Type B pancreatic cell (in vitro differentiated cells): Measurements from ENCODE around the gene PWWP2B. TPM values are rescaled to one million over a fixed set of nuclear protein-coding genes. Genes with fewer than 3 reads are reported as not detected.
A peak's percentile ranks its signal among the peaks of the same experiment; 100 is the strongest.

ENCODE experiments used
- DNase-seq: peaks from one replicate; pipeline ENCODE4 v3.0.0; 2021; ENCODE audit warnings: mixed read lengths; ENCODE audit not compliant: unreplicated experiment; ENCODE audit errors: extremely low spot score
- H3K27ac Mint-ChIP-seq: 2 replicates; pipeline ENCODE4 v1.8.0; 2021; ENCODE audit warnings: mild to moderate bottlenecking, mixed read lengths
- H3K27me3 Mint-ChIP-seq: 2 replicates; pipeline ENCODE4 v1.8.0; 2021; ENCODE audit warnings: mixed read lengths
- H3K36me3 Mint-ChIP-seq: 2 replicates; pipeline ENCODE4 v1.8.0; 2021; ENCODE audit warnings: mixed read lengths
- H3K4me1 Mint-ChIP-seq: one replicate; pipeline ENCODE4 v1.8.0; 2021; ENCODE audit warnings: mixed read lengths; ENCODE audit not compliant: unreplicated experiment
- H3K4me3 Mint-ChIP-seq: 2 replicates; pipeline ENCODE4 v1.8.0; 2021; ENCODE audit warnings: mild to moderate bottlenecking, mixed read lengths
- H3K9me3 Mint-ChIP-seq: 2 replicates; pipeline ENCODE4 v1.8.0; 2021; ENCODE audit warnings: mixed read lengths
- CTCF ChIP-seq: fragments of 200-600 bp; sonication (generic); conservative IDR thresholded peaks from 2 replicates; pipeline ENCODE4 v1.5.0; 2021; ENCODE audit warnings: antibody characterized with exemption, mild to moderate bottlenecking
- total RNA-seq: library from RNA; stranded (reverse); gene quantifications from 2 replicates; pipeline ENCODE4 v1.2.1, GENCODE V29; 2021; ENCODE audit warnings: low replicate concordance

The PWWP2B gene
- total RNA-seq, 1 donor from 2014 or later = 22.6 TPM

DNA sequence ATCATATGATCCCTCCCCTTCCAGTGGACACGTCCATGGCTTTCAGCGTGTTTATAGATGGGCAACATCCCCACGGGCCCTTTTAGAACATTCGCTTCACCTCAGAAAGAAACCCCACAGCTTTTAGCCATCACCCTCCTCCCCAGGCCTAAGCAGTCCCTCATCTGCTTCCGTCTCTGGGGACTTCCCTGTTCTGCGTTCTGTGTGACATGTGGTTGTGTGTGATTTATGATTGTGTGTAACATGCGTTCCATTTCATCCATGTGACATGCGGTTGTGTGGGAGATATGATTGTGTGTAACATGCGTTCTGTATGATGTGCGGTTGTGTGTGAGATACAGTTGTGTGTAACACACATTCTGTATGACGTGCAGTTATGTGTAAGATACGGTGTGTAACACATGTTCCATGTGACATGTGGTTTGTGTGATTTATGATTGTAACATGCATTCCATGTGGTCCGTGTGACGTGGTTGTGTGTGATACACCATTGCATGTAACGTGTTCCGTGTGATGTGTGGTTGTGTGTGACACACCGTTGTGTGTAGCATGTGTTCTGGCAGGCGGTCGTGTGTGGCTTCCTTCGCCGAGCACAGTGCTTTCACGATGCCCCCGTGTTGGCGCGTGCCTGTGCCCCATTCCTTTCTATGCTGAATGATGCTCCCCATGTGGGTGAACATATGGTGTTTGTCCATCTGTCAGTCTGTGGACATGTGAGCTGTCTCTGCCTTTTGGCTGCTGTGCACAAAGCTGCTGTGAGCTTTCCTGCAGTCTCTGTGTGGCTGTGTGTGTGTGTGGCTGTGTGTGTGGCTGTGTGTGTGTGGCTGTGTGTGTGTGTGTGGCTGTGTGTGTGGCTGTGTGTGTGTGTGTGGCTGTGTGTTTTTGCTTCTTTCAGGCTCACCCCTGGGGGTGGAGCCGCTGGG is 26.2 kb downstream of the PWWP2B start:
- no peak for DNase-seq
- H3K27ac Mint-ChIP-seq = peak overlapping the region; percentile 77
- no peak for TF ChIP-seq CTCF

GRCh38 chr10:132423966-132424861 is 27.2 kb downstream of the PWWP2B start:
- peak overlapping the region; percentile 85 for H3K27ac Mint-ChIP-seq
- no peaks in the 10 kb centered on the region for H3K9me3 Mint-ChIP-seq
- no peak for DNase-seq
- TF ChIP-seq CTCF = no peak
- H3K27me3 Mint-ChIP-seq = no peaks in the 10 kb centered on the region
- peak overlapping the region; percentile 29 for H3K4me3 Mint-ChIP-seq
- peaks cover 19% of the 10 kb centered on the region for H3K4me1 Mint-ChIP-seq
- H3K36me3 Mint-ChIP-seq = no peaks in the 10 kb centered on the region

More for the DNA sequence above, 26.2 kb downstream of the PWWP2B start:
- Mint-ChIP-seq H3K36me3 (no peaks in the 10 kb centered on the region), H3K27me3 (no peaks in the 10 kb centered on the region), H3K4me1 (peaks cover 27% of the 10 kb centered on the region), H3K9me3 (no peaks in the 10 kb centered on the region), H3K4me3 (peak overlapping the region; percentile 67)

GRCh38 chr10:132425029-132425756 is 28.2 kb downstream of the PWWP2B start:
- TF ChIP-seq CTCF = no peak
- DNase-seq = no peak
- Mint-ChIP-seq H3K4me3 (peak overlapping the region; percentile 5), H3K27ac (peak overlapping the region; percentile 85), H3K4me1 (peaks cover 24% of the 10 kb centered on the region), H3K9me3 (no peaks in the 10 kb centered on the region), H3K27me3 (no peaks in the 10 kb centered on the region), H3K36me3 (no peaks in the 10 kb centered on the region)

GRCh38 chr10:132425757-132426155 is 28.8 kb downstream of the PWWP2B start:
- Mint-ChIP-seq H3K27me3 (no peaks in the 10 kb centered on the region), H3K36me3 (no peaks in the 10 kb centered on the region), H3K27ac (no peak overlapping the region), H3K9me3 (no peaks in the 10 kb centered on the region), H3K4me1 (peaks cover 25% of the 10 kb centered on the region), H3K4me3 (no peak overlapping the region)
- DNase-seq = no peak
- no peak for TF ChIP-seq CTCF
